ENCODE measurements around the gene CISD3.

- no peak for TF ChIP-seq POLR2A (IDR thresholded peaks at IDR 0.05)
- no peak for TF ChIP-seq CTCF (IDR thresholded peaks at IDR 0.05)
- TF ChIP-seq POLR2AphosphoS5 (IDR thresholded peaks at IDR 0.05): no peak
These were observed 18.2 kb downstream of the CISD3 start, which contains the start of gene PCGF2 for GRCh38 chr17:38748149-38748891.
